GM12864 (cell line): ENCODE results near the gene GPRIN1.
A peak's percentile ranks its signal among the peaks of the same experiment; 100 is the strongest.

Experiments
- DNase-seq: peaks from one replicate; pipeline ENCODE4 v3.0.0-alpha.2; 2011; ENCODE audit warnings: low read depth
- H3K4me3 ChIP-seq: 2 replicates; pipeline ENCODE4 v1.5.1; 2011; ENCODE audit warnings: mild to moderate bottlenecking, low read depth, low read length, control low read depth
- TF ChIP-seq, protein P1 (sequence below): IDR thresholded peaks from 2 replicates; pipeline ENCODE4 v1.5.1; 2011; ENCODE audit warnings: low read depth, mild to moderate bottlenecking, moderate library complexity, low read length, control low read depth, inconsistent platforms; ENCODE audit errors: missing control alignments

GPRIN1 gene

DNA sequence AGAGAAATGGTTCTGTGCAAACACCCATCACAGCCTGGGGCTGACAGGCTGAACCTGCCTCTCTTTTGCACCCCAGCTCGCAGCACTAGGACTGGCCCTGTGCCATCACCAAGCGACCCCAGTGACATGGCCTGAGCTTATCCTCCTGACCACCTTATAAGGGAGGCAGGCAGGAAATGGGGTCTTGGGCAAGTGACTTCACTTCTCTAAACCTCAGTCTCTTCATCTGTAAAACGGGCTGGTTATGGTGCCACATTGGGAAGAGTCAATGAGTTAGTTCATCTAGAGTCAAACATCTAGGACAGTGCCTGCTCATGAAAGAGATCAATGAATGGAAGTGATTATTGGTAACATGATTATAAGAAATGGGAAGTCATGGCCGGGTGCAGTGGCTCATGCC, 14.2 kb upstream of the GPRIN1 start:
- H3K4me3 ChIP-seq: no peak overlapping the region
- TF ChIP-seq, protein P1, sequence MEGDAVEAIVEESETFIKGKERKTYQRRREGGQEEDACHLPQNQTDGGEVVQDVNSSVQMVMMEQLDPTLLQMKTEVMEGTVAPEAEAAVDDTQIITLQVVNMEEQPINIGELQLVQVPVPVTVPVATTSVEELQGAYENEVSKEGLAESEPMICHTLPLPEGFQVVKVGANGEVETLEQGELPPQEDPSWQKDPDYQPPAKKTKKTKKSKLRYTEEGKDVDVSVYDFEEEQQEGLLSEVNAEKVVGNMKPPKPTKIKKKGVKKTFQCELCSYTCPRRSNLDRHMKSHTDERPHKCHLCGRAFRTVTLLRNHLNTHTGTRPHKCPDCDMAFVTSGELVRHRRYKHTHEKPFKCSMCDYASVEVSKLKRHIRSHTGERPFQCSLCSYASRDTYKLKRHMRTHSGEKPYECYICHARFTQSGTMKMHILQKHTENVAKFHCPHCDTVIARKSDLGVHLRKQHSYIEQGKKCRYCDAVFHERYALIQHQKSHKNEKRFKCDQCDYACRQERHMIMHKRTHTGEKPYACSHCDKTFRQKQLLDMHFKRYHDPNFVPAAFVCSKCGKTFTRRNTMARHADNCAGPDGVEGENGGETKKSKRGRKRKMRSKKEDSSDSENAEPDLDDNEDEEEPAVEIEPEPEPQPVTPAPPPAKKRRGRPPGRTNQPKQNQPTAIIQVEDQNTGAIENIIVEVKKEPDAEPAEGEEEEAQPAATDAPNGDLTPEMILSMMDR: no peak
- DNase-seq: no peak

DNA sequence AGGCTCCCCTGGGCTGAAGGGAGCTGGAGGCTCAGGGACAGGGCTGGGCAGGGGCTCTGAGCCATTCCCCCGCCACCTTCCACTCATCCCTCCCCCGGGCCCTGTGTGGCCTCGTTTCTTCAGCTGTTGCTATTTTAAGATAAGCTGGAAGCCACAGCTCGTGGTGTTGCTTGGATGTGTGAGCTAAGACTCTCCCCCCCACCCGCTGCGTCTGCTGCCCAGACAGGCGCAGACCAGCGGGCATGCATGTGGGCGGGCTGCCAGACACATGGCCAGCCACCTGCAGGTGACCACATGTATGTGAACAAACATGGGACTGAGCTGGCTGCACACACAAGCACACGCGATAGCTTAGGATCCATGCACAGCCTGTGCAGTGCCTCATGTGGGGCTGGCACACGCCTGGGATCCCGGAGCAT, 11.7 kb upstream of the GPRIN1 start:
- no peak for DNase-seq
- TF ChIP-seq, protein P1: no peak
- no peak overlapping the region for H3K4me3 ChIP-seq

DNA sequence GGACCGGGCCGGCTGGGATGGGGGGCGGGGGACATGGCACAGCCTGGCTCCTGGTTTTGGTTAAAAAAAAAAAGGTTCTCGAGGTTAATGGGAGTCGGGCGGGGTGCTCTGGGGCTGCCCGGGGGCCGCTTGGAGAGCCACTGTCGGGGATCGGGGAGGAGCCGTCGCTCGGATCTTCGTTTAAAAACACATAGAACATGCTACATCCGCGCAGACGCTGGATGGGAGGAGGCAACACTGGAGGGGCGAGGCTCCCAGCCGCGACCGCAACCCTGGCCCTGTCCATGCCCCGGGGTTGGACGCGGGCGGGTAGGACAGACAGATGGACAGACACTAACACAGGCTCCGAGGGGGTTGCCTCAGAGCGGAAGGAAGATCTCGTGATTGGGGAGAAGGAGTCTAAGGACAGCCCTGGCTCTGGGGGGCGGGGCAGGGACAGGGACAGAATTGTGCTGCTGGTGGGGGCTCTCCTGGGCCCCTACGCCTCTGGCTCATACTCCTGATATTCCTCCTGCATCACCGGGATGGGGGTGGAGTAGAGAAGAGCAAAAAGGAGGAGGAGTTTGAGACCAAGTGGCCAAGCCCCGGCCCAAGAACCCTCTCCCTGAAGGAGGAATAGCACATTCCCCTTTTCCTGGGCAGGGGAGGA, 10.5 kb upstream of the GPRIN1 start:
- no peak for DNase-seq
- TF ChIP-seq, protein P1: no peak
- no peak overlapping the region for H3K4me3 ChIP-seq

DNA sequence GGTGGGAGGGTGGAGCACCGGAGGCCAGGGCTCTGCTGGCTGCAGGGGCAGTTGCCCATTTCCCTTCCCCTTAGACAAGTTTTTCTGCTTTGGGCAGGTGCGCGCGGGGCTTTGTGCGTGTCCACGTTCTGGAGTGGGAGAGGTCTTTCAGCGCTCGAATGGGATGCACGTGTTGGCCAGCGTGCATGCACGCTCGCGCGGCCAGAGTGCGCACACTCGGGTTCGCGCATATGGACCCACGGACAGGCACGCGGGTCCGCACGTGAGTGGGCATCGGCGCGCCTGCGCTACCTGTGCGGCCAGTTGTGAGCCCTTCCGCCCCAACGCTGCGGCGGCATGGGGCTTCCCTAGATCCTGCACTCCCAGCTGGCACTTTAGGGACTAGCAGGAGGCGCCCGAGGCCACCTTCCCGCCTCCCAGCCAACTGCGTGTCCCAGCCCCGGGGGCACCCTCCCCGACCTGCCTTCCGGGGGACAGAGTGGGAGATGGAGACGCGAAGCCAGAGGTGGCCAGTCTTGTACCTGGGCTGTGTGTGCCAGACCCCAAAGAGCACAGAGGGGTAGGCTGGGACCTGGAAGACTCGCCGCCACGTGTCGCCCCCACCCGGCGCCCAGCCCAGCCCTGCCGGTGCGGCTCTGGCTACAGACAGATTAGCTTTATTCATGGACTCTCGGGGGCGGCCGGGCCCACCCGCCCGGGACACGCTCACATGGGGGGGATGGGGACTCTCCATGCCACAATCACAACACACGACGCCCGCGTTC, 9.8 kb upstream of the GPRIN1 start:
- no peak overlapping the region for H3K4me3 ChIP-seq
- TF ChIP-seq, protein P1: no peak
- DNase-seq: no peak

DNA sequence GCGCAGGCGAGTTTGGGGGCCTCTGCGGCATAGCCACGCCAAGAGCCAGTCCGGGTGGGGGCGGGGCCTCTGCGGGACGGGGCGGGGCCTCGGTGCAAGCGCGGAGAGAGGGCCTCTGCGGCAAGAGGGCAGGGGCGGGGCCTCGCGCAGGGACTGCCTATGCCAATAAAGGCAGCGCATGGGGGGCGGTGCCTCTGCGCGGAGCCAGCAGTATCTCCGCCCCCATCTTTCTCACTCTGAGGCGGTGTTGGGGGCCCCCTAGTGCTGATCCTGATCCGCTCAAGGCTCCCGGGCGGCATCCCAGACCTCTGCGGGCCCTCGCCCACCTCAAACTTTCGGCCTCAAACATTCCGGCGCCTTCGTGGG, 9.2 kb upstream of the GPRIN1 start:
- no peak overlapping the region for H3K4me3 ChIP-seq
- TF ChIP-seq, protein P1: peak; percentile 17
- DNase-seq: peak; percentile 21

DNA sequence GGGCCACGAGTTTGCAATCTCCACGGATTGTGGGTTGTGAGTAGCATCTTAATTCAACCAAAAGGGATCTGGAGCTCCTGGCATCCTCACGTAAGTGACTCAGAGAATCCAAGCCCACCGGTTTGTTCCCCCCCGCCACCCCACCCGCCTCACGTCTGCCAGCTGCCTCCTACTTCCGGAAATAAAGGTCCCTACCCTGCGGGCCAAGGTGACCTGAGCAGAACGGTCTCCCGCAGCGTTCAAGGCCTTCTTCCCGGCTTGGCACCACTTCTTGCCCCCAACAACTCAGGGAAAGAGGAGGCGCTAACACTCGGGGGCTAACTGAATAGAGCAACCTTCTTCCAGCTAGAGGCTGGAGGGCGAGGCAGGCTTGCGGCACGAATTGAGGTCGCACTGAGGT, 8.8 kb upstream of the GPRIN1 start:
- DNase-seq: no peak
- no peak overlapping the region for H3K4me3 ChIP-seq
- TF ChIP-seq, protein P1: no peak
